HG02571 (cell line): Measurements from ENCODE around the gene PAPSS1.
"Not testable (repeated sequence)": the region's sequence is repeated elsewhere in the genome, so short reads cannot be mapped to it uniquely, and the experiment has no call there.

Experiments used
- ATAC-seq: cut with Tn5 transposase; IDR thresholded peaks from one replicate; pipeline ENCODE4 v1.9.1; 2021; ENCODE audit warnings: mild to moderate bottlenecking, moderate library complexity; ENCODE audit not compliant: unreplicated experiment

The PAPSS1 gene

DNA sequence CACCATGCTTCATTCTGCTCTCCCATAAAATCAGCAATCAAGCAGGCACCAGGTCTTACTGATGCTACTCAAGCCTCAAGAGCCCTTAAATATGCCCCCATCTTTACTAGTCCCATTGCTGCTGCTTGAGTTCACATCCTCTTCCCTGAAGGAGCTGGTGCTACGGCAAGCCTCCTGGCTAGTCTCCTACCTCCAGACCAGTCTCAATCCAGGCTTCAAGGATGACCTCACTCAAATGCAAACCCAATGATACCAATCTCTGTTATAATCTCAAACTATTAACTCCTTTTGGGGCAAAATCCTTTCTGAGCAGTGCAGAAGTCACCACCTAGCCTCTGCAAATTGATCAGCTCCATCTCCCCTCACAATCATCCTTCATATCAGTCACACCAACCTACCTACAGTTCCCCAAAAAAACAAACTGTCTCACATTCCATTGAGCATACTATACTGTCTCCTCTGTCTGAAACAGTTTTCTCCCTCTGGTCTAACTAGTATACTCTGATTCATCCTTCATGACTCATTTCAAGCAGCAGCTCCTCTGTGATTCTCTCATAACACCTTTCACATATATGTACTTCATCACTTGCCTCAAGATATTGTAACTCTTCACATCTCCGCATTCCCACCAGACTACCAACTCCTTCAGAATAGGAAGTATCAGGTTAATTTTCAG, 30.0 kb downstream of the PAPSS1 start:
- no peak for ATAC-seq

DNA sequence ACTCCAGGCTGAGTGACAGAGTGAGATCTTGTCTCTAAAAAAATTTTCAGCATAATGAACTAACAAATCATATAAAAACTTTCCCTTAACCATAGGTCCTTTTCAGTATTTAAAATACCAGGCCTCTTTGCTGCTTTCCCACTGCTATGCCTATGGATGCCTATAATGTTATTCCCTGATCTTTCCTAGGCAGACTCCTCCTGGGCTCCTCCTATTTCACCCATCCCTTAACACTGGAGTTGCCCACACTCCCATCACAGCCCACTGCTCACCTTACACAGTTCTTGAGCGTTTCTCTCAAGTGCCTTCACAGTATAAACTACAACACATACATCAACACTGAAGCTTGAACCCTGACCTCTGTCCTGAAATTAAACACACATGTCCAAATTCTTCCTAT, 31.6 kb downstream of the PAPSS1 start:
- no peak for ATAC-seq

DNA sequence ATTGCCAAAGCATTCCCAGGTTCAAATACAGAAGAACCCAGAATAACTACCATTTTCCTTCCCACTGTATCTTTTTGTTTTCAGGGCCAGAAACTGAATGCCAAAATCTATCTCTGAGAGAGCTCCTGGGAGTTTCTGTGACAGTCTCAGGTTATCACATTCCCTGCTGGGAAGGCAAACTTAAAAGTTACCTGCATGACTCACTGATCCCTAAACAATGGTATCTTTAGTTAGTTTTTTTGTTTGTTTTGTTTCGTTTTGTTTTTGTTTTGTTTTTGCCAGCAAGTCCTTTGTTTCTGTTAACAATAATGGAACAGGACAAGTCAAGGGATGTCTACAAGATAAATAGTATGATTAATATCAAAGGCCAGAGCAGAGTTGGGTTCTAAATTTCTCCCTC, 34.3 kb downstream of the PAPSS1 start:
- ATAC-seq, result no peak

DNA sequence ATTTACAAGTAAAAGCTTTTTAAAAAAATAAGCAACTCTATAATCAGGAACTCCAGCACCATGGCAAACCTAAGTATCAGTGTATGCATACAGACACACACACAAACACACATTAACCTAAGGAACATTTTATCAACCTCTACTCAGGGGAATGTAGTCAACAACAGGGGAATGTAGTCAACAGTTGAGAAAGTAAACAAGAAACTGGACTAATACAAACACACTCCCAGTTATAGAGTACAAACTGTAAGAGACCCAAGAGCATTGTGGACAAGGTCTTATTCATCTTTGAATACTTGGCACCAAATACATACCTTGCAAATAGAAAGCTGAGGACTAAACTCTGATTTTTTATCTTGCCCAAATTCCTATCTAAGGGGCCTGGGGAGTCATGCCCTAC, 36.2 kb downstream of the PAPSS1 start:
- ATAC-seq, result no peak

DNA sequence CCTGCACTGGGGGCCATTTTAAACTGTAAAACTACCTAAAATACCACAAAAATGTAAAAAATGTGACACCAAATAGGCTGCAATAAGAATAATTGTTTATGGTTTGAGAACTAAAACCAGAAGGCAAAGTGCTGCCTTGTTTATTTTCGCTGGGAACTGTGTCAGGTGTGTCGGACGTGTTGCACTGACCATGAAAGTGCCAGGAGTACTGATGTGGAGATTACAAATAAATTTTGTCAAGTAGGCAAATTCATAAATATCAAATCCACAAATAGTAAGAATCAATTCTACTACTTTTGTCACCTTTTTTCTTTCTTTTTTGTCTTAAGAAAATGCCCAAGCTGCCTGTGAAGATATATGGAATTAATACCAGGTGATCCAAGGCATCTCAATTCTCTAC, 37.7 kb downstream of the PAPSS1 start:
- no peak for ATAC-seq

DNA sequence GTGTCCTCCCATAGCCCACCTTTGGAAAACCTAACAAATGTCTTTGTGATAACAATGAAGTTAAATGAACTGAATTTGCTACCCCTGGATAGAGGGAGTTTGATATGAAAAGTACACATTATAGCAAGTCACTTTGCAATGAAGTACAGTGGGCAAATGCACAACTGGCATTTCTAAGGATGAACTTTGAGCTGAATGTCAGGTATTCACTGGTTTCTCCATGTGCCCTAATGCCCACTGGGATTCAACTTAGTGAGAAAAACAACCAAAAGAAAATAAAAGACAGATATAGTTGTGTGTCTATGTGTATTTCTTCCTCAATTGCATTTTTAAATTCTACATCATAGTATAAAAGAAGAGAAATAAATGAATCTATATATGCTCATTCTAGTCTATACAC, 51.0 kb downstream of the PAPSS1 start:
- ATAC-seq, result no peak

DNA sequence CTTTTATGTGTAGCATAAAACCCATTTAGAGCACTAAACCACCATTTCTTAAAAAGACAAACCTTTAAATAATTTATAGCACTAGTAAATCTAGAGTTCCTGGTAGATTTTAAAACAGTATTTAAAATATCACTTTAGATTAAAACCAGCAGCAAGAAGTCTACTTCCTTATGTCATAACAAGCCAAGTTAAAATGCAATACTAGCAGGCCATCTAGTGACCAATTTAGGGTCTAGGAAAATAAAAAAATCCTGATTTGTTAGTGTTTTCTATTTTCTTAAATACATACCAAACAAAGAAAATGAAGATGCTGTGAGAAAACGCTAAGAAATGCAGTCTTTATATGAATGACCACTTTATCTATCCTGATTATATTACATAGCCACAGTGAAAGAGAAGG, 53.9 kb downstream of the PAPSS1 start:
- ATAC-seq, result no peak

DNA sequence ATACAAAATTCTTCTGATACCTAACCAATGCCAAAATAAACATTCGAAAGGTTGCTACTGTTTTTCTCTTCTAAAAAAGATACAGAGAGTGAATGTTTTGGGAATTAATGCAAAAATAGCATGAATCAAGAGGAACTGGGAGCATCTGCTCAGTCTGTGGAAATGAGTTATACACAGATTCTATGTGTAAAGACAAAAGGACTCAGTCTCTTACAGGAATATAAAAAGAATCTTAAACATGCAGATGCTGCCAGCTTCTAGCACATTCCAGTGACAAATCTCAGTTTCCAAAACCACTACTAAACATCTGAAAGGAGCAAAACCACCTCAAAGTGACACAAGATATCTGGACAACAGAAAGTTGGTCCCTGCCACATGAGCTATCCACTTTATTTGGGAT, 55.0 kb downstream of the PAPSS1 start:
- no peak for ATAC-seq

DNA sequence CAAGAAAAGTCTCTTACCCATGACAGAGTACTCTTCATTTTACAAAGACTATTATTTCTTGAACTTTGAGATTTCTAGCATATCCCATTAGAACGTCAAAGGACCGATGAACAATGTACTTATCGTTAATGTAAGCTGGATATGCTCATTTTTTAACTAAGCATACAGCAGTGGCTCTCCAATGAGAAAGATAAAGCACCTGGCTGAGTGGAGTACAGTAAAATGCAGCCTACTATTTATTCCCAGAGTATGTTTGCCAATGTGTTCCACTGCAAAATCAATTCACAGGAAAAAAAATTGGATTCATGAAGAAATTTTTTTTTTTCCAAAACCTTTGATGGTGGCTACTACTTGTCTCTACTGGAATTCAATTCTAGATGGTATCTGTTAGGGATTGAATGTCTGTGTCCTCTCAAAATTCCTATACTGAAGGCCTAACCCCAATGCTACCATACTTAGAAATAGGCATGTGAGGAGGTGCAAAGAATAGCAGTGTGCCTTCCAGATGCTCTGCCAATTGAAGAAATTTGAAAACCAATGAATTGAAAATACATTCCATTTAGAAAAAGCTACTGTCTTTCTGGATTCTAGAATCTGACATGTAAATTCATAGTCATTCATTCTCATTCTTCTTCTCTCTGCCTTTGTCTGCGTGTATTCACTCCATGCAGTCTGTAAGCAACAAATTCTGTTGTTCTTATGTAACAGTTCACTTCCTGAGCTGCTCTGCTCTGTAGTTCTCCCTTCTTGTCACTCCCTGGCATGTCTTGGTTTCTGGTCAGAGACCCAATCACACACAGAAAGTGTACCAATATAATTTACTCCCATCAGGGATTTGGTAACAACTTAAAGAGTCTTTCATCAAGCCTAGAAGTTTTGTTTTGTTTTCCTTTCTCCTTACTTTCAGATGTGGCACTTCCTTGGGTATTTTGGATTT, 61.4 kb downstream of the PAPSS1 start:
- ATAC-seq, result no peak

DNA sequence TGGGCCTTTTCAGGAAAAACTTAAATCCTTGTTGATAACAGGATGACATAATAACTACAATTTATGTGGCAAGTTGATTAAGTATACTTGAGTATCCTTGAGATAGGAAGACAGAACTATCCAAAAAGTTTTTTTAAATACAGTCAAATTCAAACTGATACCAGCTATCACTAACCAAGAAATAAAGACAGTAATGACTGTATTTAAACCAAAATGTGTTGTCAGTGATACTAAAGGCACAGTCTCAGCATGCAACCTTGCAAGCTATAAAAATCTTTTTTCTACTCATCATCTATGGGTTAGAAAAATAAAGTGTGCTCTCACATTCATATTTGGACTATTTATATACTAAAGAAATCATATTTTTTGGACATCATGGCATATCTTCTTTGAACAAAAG, 64.7 kb downstream of the PAPSS1 start:
- ATAC-seq, result no peak

DNA sequence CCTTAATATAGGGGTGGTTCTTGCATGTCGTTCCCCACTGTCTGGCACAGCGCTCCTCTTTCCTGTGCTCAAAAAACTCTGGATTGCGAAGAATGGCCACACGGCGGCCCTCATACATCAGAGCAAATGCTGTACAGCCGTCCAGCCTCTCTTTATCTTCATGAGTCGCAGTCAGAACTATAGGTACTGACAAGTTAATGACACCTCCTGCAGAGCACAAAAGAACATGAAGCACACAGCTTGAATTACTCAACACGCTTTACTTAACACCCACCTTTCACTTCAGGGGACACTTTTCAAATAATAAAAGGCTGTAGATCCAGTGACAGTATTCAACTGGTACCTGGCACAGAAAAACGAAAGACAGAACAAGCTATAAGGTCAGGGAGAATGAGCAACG, 65.3 kb downstream of the PAPSS1 start:
- no peak for ATAC-seq

DNA sequence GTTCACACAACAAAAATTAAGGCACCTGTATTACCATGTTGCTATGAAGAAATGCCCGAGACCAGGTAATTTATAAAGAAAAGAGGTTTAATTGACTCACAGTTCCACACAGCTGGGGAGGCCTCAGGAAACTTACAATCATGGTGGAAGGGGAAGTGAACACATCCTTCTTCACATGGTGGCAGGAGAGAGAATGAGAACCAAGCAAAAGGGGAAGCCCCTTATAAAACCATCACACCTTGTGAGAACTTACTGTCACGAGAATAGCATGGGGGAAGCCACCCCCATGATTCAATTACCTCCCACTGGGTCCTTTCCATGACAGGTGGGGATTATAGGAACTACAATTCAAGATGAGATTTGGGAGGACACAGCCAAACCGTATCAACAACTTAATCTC, 68.6 kb downstream of the PAPSS1 start:
- not testable (repeated sequence) for ATAC-seq

DNA sequence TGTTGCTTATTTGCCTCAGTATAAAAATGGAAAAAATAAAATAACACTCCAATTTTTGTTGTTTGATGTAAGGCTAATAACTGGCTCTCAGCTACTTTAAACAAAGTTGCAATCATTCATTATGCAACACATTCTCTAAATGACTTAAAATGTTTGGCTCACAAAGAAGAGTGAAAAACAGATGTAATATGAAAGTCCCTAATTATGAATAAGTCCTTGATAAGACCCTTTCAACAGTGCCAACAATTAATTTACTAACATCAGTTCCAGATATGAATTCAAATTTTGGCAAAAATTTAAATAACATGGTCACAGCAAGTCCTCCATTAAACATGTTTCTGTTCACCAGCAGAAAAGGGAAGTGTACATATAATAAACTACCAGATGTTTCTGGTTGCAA, 69.8 kb downstream of the PAPSS1 start:
- ATAC-seq, result no peak

DNA sequence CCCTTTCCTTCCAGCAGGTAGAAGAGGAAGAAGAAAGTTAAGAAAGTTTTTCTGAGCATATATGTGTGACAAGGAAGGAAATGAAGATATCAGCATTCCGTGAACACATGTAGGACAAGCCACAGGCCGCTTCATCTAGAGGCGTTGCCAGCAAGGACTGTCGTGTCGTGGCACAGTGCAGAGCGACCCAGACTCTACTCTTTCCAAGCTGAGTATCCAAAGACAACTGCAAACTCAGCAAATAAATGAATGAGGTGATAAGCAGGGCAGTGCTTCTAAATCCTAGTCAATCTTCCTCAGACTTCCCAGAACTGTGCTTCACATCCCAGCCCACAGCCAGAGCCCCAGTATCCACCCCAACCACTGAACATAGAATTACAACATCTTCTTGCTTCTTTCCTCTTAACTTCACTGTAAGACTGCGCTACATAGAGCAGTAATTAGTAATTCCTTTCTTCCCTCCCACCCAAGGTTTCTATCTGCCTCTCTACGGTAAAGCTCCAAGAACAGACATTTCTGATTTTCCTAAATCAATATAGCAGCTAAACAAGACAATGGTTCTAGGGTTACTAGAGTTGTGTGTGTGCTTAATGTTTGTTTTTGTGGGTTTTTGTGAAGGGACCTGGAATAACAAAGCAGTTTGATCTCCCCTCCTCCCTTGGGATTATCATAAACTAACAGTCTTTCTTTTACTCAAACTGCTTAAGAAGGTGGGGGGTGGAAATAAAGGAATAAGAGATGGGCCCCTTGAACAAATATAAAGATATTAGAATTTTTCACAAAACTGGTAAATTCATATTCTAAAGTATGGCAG, 71.6 kb downstream of the PAPSS1 start:
- no peak for ATAC-seq

DNA sequence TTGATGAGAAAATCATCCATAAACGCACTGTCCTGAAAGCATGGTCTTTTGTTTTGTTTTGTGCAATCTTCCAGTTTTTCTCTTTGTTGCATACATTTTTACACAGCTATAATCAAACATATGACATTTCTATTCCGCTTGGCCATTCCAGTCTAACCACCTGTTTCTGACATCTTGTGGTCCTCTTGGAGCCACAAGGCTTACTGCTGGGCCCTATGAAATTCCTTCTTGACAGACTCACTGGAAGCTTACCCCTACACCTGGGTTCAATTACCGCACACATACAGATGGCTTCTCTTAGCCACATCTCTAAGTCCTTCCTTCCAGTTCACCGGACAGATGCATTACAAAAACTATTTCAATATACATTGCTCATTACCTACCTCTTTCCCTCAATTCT, 72.4 kb downstream of the PAPSS1 start:
- no peak for ATAC-seq

DNA sequence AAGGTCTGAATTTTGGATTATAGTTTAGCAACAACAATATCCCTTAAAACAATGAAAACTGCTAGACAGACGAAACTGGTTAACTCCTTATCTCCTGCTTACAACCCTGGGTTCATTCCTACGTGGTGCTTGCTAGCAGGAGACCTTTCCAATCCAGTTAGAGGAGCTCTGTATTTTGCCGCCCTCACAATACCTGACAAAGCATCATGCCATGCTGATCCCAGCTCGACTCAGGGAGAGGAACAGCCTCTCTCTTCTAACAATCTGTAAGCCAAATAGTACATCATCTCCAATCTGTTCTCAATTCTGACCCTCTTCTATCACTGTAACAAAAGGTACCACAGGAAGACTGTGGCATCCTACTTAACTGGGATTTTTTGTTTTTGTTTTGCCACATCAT, 74.4 kb downstream of the PAPSS1 start:
- ATAC-seq, result no peak

DNA sequence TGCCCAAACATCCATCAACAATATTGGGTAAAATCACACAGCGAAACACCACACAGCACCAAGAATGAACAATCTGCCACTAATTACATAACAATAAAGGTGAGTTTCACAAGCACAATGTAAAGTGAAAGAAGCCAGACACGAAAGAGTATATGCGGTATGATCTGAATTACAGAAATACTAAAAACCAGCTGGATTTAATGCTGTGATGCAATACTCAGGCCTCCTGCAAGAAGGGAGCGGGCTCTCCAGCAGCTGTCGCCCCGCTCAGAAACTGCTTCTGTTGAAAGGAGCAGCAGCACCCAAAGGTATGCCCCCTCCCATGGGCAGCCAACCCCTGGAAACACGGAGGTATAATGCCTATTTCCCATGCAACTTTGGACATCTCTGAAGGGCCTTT, 77.0 kb downstream of the PAPSS1 start:
- no peak for ATAC-seq

DNA sequence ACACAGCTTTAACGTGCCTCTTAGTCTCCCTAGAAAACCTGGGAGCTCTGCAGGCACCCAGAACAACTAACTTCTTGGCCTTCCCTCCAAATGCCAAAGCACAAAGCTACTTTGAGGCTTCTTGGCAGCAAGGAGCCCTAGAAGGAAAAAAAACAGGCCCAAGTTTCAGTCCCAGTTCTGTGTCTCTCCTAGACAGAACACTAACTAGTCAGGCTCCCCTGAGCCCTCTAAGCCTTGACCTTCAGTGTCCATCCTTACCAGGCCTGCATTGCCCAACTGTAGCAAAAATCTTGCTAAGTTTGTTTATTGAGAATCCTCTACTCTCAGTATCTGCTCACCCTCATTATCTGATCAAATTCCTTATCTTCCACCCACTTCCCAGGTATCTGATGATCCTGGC, 79.2 kb downstream of the PAPSS1 start:
- no peak for ATAC-seq

DNA sequence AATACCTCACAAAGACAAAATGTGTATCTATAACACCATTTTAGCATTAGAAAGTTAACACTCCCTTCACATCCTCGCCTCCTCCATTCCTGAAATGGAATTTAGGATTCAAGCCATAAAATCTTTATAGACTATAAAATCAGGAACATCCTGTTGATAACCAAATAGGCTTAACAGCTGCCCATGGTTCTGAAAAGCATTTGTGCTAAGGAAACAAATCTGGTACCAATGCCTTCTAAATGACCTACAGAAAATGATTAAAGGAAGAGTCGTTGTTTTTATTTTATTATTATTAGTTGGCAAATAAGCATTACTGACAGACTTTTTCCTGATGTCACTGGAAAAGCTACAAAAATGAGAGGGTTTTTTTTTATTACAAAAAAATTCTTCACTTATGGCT, 79.8 kb downstream of the PAPSS1 start:
- ATAC-seq, result no peak

DNA sequence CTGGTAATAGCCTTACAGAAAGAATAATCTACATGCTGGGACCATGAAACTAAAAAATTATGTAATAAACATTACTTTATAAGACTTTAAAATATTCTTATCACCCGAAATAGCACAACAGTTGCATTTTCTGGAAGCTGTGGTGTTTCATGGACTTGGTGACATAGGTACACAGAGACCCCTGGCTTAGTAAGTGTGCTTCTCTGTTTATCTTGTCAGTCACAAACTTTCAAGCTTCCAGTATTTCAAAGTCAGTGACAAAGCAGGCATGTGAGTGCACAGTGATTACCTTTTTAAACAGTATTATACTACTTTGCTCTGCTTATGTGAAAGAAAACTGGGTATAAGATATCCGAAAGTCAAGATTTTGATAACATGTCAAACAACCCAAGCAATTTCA, 84.3 kb downstream of the PAPSS1 start:
- no peak for ATAC-seq

DNA sequence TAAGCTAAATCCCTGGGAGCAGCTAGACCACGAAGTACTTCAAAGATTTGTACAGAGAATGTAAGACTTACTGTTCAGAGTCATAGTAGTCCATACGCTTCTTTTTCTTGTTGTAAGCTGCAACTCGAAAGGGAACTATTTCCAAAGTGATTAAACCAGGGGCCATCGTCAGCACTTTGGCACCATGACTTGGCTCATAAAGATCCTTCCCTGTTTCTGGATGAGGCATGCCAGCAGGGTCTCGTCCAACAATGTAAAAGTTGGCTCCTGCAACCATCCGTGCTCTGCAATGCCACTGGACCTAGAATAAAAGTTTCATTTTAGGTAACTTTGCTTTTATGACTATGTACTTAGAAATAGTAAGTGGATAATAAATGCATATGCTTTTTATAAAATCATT, 88.5 kb downstream of the PAPSS1 start:
- no peak for ATAC-seq
